ENCODE data around the gene EIF1AD. TPM values are rescaled to one million over a fixed set of nuclear protein-coding genes. Genes with fewer than 3 reads are reported as not detected.

Gene EIF1AD
- total RNA-seq, 1 donor from 2014 or later = 19.7 TPM

DNA sequence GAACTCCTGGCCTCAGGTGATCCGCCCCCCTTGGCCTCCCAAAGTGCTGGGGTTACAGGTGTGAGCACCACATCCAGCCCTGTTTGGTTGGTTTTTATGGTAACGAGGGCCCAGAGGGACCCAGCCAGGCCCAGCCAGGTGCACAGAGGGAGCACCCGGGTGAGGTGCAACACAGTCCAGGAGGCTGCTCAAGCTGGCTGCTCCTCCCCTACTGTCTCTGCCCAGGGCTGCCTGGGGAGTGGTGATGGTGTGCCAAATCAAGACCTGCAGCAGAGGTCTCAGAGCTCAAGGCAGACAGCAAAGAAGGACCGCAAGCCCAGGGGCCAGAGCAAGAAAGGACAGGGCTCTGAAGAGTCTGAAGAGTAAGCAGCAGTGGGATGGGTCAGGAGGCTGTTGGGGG is 55.3 kb downstream of the EIF1AD start:
- Histone ChIP-seq H3K27ac (replicated peaks) (no peak overlapping the region), H3K36me3 (no peaks in the 10 kb centered on the region), H3K4me1 (no peaks in the 10 kb centered on the region), H3K27me3 (ENCODE audit: low read depth) (peaks cover 28% of the 10 kb centered on the region), H3K4me3 (no peak overlapping the region), H3K9me3 (replicated peaks) (no peaks in the 10 kb centered on the region)
- intact Hi-C loops (cut with micrococcal nuclease) = no loop called here
- TF ChIP-seq, protein P1, sequence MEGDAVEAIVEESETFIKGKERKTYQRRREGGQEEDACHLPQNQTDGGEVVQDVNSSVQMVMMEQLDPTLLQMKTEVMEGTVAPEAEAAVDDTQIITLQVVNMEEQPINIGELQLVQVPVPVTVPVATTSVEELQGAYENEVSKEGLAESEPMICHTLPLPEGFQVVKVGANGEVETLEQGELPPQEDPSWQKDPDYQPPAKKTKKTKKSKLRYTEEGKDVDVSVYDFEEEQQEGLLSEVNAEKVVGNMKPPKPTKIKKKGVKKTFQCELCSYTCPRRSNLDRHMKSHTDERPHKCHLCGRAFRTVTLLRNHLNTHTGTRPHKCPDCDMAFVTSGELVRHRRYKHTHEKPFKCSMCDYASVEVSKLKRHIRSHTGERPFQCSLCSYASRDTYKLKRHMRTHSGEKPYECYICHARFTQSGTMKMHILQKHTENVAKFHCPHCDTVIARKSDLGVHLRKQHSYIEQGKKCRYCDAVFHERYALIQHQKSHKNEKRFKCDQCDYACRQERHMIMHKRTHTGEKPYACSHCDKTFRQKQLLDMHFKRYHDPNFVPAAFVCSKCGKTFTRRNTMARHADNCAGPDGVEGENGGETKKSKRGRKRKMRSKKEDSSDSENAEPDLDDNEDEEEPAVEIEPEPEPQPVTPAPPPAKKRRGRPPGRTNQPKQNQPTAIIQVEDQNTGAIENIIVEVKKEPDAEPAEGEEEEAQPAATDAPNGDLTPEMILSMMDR (IDR thresholded peaks at IDR 0.05; ENCODE audit: borderline replicate concordance) = no peak
- DNase-seq = no peak

Other genes with a start within 250 kb of the EIF1AD start
- 5.4 TPM for gene AP5B1, start 221.2 kb downstream of the EIF1AD start, total RNA-seq
- not detected for gene OVOL1, start 215.1 kb downstream of the EIF1AD start, total RNA-seq
- gene SNX32, start 168.2 kb downstream of the EIF1AD start, total RNA-seq = not detected
- 299 TPM for gene CFL1, start 144.0 kb downstream of the EIF1AD start, total RNA-seq
- 31.5 TPM for gene MUS81, start 141.7 kb downstream of the EIF1AD start, total RNA-seq
- gene EFEMP2, start 129.4 kb downstream of the EIF1AD start, total RNA-seq = 85.1 TPM
- 0.49 TPM for gene CTSW, start 122.3 kb downstream of the EIF1AD start, total RNA-seq
- gene FIBP, start 113.7 kb downstream of the EIF1AD start, total RNA-seq = 42.2 TPM
- gene CCDC85B, start 111.5 kb downstream of the EIF1AD start, total RNA-seq = 32.7 TPM
- 0.47 TPM for gene FOSL1, start 101.8 kb downstream of the EIF1AD start, total RNA-seq
- 37.3 TPM for gene C11orf68, start 83.1 kb downstream of the EIF1AD start, total RNA-seq
- 94.7 TPM for gene DRAP1, start 82.7 kb downstream of the EIF1AD start, total RNA-seq
- not detected for gene TSGA10IP, start 56.7 kb downstream of the EIF1AD start, total RNA-seq
- 30.7 TPM for gene SART1, start 40.4 kb downstream of the EIF1AD start, total RNA-seq
- gene BANF1, start 346 bp upstream of the EIF1AD start, total RNA-seq = 215 TPM
- not detected for gene CST6, start 9.9 kb upstream of the EIF1AD start, total RNA-seq
- gene CATSPER1, start 24.3 kb upstream of the EIF1AD start, total RNA-seq = not detected
- gene GAL3ST3, start 47.0 kb upstream of the EIF1AD start, total RNA-seq = 1.3 TPM
- gene SF3B2, start 50.2 kb upstream of the EIF1AD start, total RNA-seq = 75.5 TPM
- 54.9 TPM for gene PACS1, start 68.1 kb upstream of the EIF1AD start, total RNA-seq

Measured in left ventricle myocardium inferior (tissue), 1 donor.